CD8-positive, alpha-beta memory T cell (primary cell): ENCODE measurements around the gene OPTN. TPM values are rescaled to one million over a fixed set of nuclear protein-coding genes. Genes with fewer than 3 reads are reported as not detected.
"Not testable (repeated sequence)": the region's sequence is repeated elsewhere in the genome, so short reads cannot be mapped to it uniquely, and the experiment has no call there.

ENCODE experiments used
- CTCF ChIA-PET: fragments of 350-600 bp; sonication (Branson Sonifier 250); formaldehyde crosslinking; loops from one replicate; lab custom pipeline; 2021; ENCODE audit warnings: antibody characterized with exemption; lab: Charles Lee
- POLR2A ChIA-PET: fragments of 350-600 bp; sonication (Branson Sonifier 250); formaldehyde crosslinking; loops from one replicate; lab custom pipeline; 2021; ENCODE audit warnings: antibody characterized with exemption; lab: Charles Lee
- DNase-seq, 5 donors: peaks; one replicate each; pipeline versions ENCODE4 v3.0.0 to v3.0.0-alpha.2; 2020 to 2022; ENCODE audit warnings: mixed read lengths in 1 of 5
- H3K27ac ChIP-seq: one replicate; pipeline ENCODE4 v1.7.0; 2013; ENCODE audit warnings: low read depth, mild to moderate bottlenecking, low read length, moderate library complexity
- H3K27me3 ChIP-seq: 2 replicates; pipeline ENCODE4 v1.7.0; 2013; ENCODE audit warnings: low read length, mild to moderate bottlenecking; ENCODE audit not compliant: insufficient read depth, poor library complexity, severe bottlenecking
- H3K36me3 ChIP-seq: 2 replicates; pipeline ENCODE4 v1.7.0; 2013; ENCODE audit warnings: mild to moderate bottlenecking, low read length, moderate library complexity; ENCODE audit not compliant: insufficient read depth
- H3K4me1 ChIP-seq: 2 replicates; pipeline ENCODE4 v1.7.0; 2013; ENCODE audit warnings: mild to moderate bottlenecking, low read length, moderate library complexity; ENCODE audit not compliant: insufficient read depth
- H3K4me3 ChIP-seq: 2 replicates; pipeline ENCODE4 v1.7.0; 2013; ENCODE audit warnings: mild to moderate bottlenecking, low read length
- H3K9me3 ChIP-seq: 2 replicates; pipeline ENCODE4 v1.7.0; 2013; ENCODE audit warnings: mild to moderate bottlenecking, low read length
- H3K27ac Mint-ChIP-seq, 8 donors: one replicate each; pipeline ENCODE4 v1.8.0; 2020 to 2021; ENCODE audit warnings: mixed read lengths in 8 of 8, mild to moderate bottlenecking in 6 of 8, inconsistent platforms in 3 of 8, moderate library complexity in 3 of 8
- H3K27me3 Mint-ChIP-seq, 2 donors: one replicate each; pipeline ENCODE4 v1.8.0; 2020 to 2021; ENCODE audit warnings: mixed read lengths in 2 of 2, mild to moderate bottlenecking in 1 of 2, moderate library complexity in 1 of 2
- H3K36me3 Mint-ChIP-seq, 3 donors: one replicate each; pipeline ENCODE4 v1.8.0; 2020 to 2021; ENCODE audit warnings: mixed read lengths in 3 of 3, inconsistent platforms in 1 of 3, mild to moderate bottlenecking in 1 of 3
- H3K4me1 Mint-ChIP-seq, 3 donors: one replicate each; pipeline ENCODE4 v1.8.0; 2020 to 2021; ENCODE audit warnings: mixed read lengths in 3 of 3, inconsistent platforms in 1 of 3, mild to moderate bottlenecking in 1 of 3
- H3K4me3 Mint-ChIP-seq, 7 donors: one replicate each; pipeline ENCODE4 v1.8.0; 2020 to 2021; ENCODE audit warnings: mixed read lengths in 7 of 7, mild to moderate bottlenecking in 6 of 7, moderate library complexity in 4 of 7, inconsistent platforms in 2 of 7
- H3K9me3 Mint-ChIP-seq, 5 donors: one replicate each; pipeline ENCODE4 v1.8.0; 2020 to 2022; ENCODE audit warnings: mixed read lengths in 5 of 5, mild to moderate bottlenecking in 3 of 5, moderate library complexity in 2 of 5, inconsistent platforms in 1 of 5
- polyA plus RNA-seq: library from polyadenylated mRNA; unstranded; fragments of 300-500 nt; fragmentation: Illumina TruSeq; gene quantifications from one replicate; pipeline ENCODE4 v1.2.3, GENCODE V29; 2021
- total RNA-seq, 2 experiments: library from RNA; stranded (reverse); gene quantifications; one replicate each; pipeline ENCODE4 v1.2.3, GENCODE V29; 2021

OPTN gene
- total and polyA plus RNA-seq, 3 experiments from 2014 or later: 53.4 to 96.9 (median 55.3) TPM

DNA sequence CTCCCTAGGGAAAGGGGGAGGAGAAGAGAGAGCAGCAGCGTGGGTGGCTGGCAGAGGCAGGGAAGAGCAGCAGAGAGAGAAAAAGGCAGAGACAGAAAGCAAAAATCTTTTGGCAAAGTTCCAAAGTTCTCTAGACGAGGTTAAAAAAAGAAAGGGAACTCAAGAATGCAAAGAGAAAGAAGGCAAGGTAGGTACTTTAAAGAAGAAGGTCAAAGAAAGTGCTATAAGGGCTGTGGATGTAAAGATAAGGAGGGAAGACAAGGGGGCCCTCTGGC, 20.2 kb upstream of the OPTN start:
- H3K27ac ChIP-seq: no peak overlapping the region
- peaks cover 12 to 30% of the 10 kb centered on the region in 2 donors for H3K27me3 Mint-ChIP-seq
- peaks cover 8% of the 10 kb centered on the region for H3K27me3 ChIP-seq
- H3K27ac Mint-ChIP-seq: peak overlapping the region in 1 of 8 donors; percentile 51
- H3K4me3 ChIP-seq: no peak overlapping the region
- H3K4me1 Mint-ChIP-seq: no peaks in the 10 kb centered on the region
- H3K36me3 Mint-ChIP-seq: peaks cover 0 to 27% (median 2%) of the 10 kb centered on the region in 3 donors
- no peaks in the 10 kb centered on the region for H3K4me1 ChIP-seq
- no peaks in the 10 kb centered on the region for H3K36me3 ChIP-seq
- ChIA-PET POLR2A (no interaction called here), CTCF (no interaction called here)
- H3K9me3 Mint-ChIP-seq: peaks cover 17 to 60% (median 45%) of the 10 kb centered on the region in 5 donors
- H3K9me3 ChIP-seq: peaks cover 6% of the 10 kb centered on the region
- no peak for DNase-seq
- no peak overlapping the region for H3K4me3 Mint-ChIP-seq

DNA sequence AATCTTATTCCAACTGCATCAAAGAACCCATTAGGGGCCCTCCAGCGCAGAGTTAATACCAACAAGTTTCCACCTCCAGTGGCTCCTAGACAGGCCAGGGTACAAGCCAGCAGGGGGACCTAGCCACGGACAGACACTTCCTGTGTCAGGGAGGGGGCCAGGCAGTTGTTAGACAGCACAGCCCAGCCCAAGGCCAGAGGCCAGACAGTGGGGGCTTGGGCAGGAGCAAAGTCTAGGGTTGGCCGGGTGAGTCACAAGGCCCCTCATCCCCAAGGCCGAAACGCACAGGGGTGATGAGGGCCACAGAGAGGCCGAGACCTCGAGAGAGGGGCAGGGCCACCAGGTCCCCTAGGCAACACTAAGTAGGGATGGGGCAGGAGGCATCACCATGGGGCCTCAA, 19.3 kb upstream of the OPTN start:
- H3K36me3 Mint-ChIP-seq: peaks cover 0 to 35% (median 2%) of the 10 kb centered on the region in 3 donors
- H3K9me3 Mint-ChIP-seq: peaks cover 17 to 68% (median 50%) of the 10 kb centered on the region in 5 donors

DNA sequence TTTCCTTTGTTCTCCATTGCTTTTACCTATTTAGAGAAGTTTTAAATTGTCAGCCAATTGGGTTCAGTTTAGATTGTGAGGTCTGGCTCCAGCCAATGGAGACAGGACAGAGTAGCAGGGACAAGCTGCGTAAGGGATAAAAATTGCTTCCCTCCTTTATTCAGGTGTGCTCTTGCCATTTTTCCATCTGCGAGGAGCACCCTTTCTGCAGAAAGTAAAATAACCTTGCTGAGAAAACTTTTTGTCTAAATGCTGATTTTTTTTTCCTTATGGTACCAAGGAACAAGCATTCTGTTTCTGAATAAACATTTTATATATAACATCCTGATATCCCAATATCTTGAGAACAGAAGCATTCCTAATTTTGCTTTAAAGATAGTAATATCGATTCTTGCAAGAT, 16.3 kb upstream of the OPTN start:
- not testable (repeated sequence) for H3K27ac Mint-ChIP-seq
- Mint-ChIP-seq H3K9me3 (peaks cover 17 to 52% (median 41%) of the 10 kb centered on the region in 5 donors), H3K27me3 (peaks cover 2 to 16% of the 10 kb centered on the region in 2 donors)

More for the DNA sequence above, 19.3 kb upstream of the OPTN start:
- H3K4me1 ChIP-seq: no peaks in the 10 kb centered on the region
- ChIA-PET POLR2A (no interaction called here), CTCF (no interaction called here)
- Mint-ChIP-seq H3K27ac (no peak overlapping the region), H3K27me3 (peaks cover 6 to 22% of the 10 kb centered on the region in 2 donors), H3K4me1 (no peaks in the 10 kb centered on the region), H3K4me3 (no peak overlapping the region)
- no peak overlapping the region for H3K27ac ChIP-seq
- no peak for DNase-seq
- no peak overlapping the region for H3K4me3 ChIP-seq
- H3K27me3 ChIP-seq: no peaks in the 10 kb centered on the region
- H3K9me3 ChIP-seq: peaks cover 6% of the 10 kb centered on the region
- no peaks in the 10 kb centered on the region for H3K36me3 ChIP-seq

DNA sequence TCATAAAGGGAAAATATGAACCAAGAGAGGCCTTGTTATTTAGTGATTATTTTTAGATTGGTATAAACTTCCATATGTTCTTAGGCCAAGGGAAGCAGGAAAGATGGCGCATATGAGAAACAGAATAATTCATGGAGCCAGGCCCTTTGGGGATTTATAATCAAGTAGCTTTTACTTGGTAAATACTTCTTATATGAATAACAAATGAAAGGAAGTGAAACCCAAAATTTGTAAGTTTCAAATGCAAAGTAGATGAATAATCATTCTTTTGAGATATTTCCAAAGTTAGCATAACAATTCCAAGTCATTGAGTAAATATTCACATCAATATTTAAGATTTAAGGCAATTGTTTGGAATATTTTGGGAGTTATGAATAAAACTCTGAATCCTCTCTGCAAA, 13.9 kb upstream of the OPTN start:
- H3K36me3 Mint-ChIP-seq: peaks cover 0 to 13% (median 2%) of the 10 kb centered on the region in 3 donors
- H3K4me1 ChIP-seq: no peaks in the 10 kb centered on the region
- no peak overlapping the region for H3K27ac ChIP-seq
- H3K9me3 ChIP-seq: peaks cover 6% of the 10 kb centered on the region
- DNase-seq: no peak
- peaks cover 2 to 14% of the 10 kb centered on the region in 2 donors for H3K27me3 Mint-ChIP-seq
- H3K36me3 ChIP-seq: no peaks in the 10 kb centered on the region
- H3K4me1 Mint-ChIP-seq: peaks cover 0 to 3% (median 0%) of the 10 kb centered on the region in 3 donors
- H3K4me3 Mint-ChIP-seq: no peak overlapping the region
- ChIA-PET CTCF (no interaction called here), POLR2A (no interaction called here)
- peaks cover 0 to 39% (median 33%) of the 10 kb centered on the region in 5 donors for H3K9me3 Mint-ChIP-seq
- H3K27ac Mint-ChIP-seq: no peak overlapping the region
- H3K27me3 ChIP-seq: no peaks in the 10 kb centered on the region
- no peak overlapping the region for H3K4me3 ChIP-seq

More for the DNA sequence above, 16.3 kb upstream of the OPTN start:
- H3K36me3 Mint-ChIP-seq: peaks cover 0 to 27% (median 2%) of the 10 kb centered on the region in 3 donors
- H3K36me3 ChIP-seq, H3K4me3 ChIP-seq, DNase-seq, H3K27me3 ChIP-seq, POLR2A ChIA-PET, H3K4me1 ChIP-seq, H3K27ac ChIP-seq, CTCF ChIA-PET, H3K4me3 Mint-ChIP-seq, H3K9me3 ChIP-seq, H3K4me1 Mint-ChIP-seq: not testable (repeated sequence)

DNA sequence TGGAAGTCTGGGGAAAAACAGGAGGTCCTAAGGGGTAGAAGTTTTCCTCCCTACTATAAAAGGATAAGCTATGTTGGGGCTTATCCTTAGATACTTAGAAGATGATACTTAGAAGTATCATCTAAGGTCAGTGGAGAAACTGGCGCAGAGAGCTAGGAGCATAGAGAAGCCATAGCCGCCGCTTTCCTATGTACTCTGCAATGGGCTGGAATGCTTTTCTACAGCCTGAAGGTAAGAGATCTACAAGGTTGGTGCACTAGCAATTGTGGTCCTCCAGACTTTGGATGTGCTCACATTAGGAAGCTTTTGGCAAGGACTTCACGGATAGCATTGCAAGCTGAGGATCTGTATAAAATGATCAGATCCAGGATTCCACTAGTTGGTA, 12.4 kb upstream of the OPTN start:
- H3K27ac Mint-ChIP-seq: peak overlapping the region in 1 of 8 donors; percentile 50
- H3K27me3 Mint-ChIP-seq: peaks cover 2 to 20% of the 10 kb centered on the region in 2 donors
- peaks cover 0 to 29% (median 22%) of the 10 kb centered on the region in 5 donors for H3K9me3 Mint-ChIP-seq
- no peak overlapping the region for H3K4me3 ChIP-seq
- DNase-seq: no peak
- H3K27me3 ChIP-seq: no peaks in the 10 kb centered on the region
- H3K9me3 ChIP-seq: peaks cover 6% of the 10 kb centered on the region
- H3K27ac ChIP-seq: no peak overlapping the region
- H3K4me3 Mint-ChIP-seq: no peak overlapping the region
- H3K4me1 ChIP-seq: no peaks in the 10 kb centered on the region
- peaks cover 0 to 19% (median 0%) of the 10 kb centered on the region in 3 donors for H3K36me3 Mint-ChIP-seq
- ChIA-PET POLR2A (interaction anchor here (0.5 kb wide), 1 partner anchor 19 kb away, joined by 3 read pairs; no protein-coding TSS in a partner anchor), CTCF (no interaction called here)
- peaks cover 0 to 3% (median 0%) of the 10 kb centered on the region in 3 donors for H3K4me1 Mint-ChIP-seq
- no peaks in the 10 kb centered on the region for H3K36me3 ChIP-seq

DNA sequence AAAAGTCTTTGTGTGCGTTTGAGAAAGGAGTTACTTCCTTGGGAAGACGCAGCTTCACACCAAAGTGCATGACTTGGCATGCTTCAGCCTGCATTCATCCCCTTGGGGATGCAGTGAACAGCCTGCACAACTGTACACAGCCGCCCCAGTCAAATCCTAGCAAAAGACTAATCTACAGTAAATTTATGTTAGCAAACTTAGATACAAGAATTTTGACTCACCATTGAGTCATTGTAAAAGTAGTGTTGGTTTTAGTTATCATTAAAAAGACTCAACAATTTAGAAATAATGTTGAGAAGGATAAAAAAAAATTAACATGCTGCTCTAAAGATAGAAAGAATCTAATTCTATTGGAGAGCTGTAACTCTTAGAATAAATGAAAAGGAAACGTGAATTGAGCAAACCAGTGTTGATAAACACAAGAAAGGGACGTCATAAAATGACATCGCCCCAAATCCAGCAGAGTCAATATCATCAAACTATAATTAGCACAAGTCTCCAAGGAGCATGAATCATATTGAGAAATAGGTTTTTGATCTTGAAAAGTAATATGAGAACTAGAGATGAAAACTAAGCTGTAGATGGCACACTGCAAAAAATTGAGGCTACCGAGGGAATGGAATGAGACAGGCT, 11.9 kb upstream of the OPTN start:
- Histone ChIP-seq H3K36me3 (no peaks in the 10 kb centered on the region), H3K9me3 (peaks cover 3% of the 10 kb centered on the region), H3K27me3 (no peaks in the 10 kb centered on the region), H3K27ac (no peak overlapping the region), H3K4me1 (no peaks in the 10 kb centered on the region), H3K4me3 (no peak overlapping the region)
- Mint-ChIP-seq H3K27me3 (peaks cover 2 to 20% of the 10 kb centered on the region in 2 donors), H3K36me3 (peaks cover 0 to 19% (median 0%) of the 10 kb centered on the region in 3 donors), H3K4me1 (peaks cover 0 to 3% (median 0%) of the 10 kb centered on the region in 3 donors), H3K9me3 (peaks cover 0 to 26% (median 20%) of the 10 kb centered on the region in 5 donors), H3K4me3 (no peak overlapping the region), H3K27ac (peak overlapping the region in 1 of 8 donors; percentile 50)
- ChIA-PET CTCF (interaction anchor here (1.0 kb wide), 1 partner anchor 13 kb away, joined by 3 read pairs; no protein-coding TSS in a partner anchor), POLR2A (interaction anchor here (0.6 kb wide), 1 partner anchor 24 kb away, joined by 4 read pairs; no protein-coding TSS in a partner anchor)
- DNase-seq: no peak

DNA sequence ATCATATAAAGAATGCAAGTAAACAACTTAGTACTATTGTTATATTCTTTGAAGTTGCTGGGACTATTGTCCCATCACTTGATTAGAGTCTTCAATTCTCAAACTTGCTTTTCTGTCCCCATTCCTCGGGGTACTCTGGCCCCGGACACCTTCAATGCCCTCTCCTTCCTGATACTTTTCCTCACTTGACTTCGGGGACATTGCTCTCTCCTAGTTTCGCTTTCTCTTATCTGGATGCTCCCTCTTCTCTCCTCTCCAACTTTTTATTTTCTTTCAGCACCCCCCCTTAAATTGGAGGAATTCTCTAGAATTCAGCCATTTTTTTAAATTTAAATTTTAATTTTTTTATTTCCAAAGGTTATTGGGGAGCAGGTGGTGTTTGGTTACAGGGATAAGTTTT, 10.6 kb upstream of the OPTN start:
- Mint-ChIP-seq H3K4me3 (no peak overlapping the region), H3K27ac (no peak overlapping the region), H3K9me3 (peaks cover 0 to 14% (median 9%) of the 10 kb centered on the region in 5 donors), H3K27me3 (peaks cover 2 to 20% of the 10 kb centered on the region in 2 donors), H3K4me1 (peaks cover 0 to 3% (median 0%) of the 10 kb centered on the region in 3 donors), H3K36me3 (peaks cover 0 to 16% (median 0%) of the 10 kb centered on the region in 3 donors)
- Histone ChIP-seq H3K9me3 (no peaks in the 10 kb centered on the region), H3K36me3 (no peaks in the 10 kb centered on the region), H3K27ac (no peak overlapping the region), H3K4me3 (no peak overlapping the region), H3K4me1 (no peaks in the 10 kb centered on the region), H3K27me3 (no peaks in the 10 kb centered on the region)
- DNase-seq: no peak
- CTCF ChIA-PET: interaction anchor here (1.0 kb wide), 1 partner anchor 14 kb away, joined by 3 read pairs; no protein-coding TSS in a partner anchor
- POLR2A ChIA-PET: no interaction called here

DNA sequence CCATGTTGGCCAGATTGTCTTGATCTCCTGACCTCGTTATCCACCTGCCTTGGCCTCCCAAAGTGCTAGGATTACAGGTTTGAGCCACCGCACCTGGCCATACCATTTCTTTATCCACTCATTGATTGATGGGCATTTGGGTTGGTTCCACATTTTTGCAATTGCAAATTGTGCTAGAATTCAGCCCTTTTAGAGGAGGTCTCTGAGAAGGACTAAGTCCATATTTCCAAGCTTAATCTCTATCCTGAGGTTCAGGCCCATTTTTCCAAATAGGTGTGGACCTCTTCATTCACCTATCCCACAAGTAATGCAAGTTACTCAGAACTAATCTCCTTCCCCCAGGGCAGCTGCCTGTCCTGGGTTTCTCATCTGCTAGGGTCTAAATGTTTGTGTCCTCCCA, 9.7 kb upstream of the OPTN start:
- Mint-ChIP-seq H3K9me3 (peaks cover 0 to 6% (median 3%) of the 10 kb centered on the region in 5 donors), H3K4me3 (no peak overlapping the region), H3K36me3 (peaks cover 0 to 12% (median 1%) of the 10 kb centered on the region in 3 donors), H3K4me1 (peaks cover 0 to 3% (median 0%) of the 10 kb centered on the region in 3 donors), H3K27me3 (peaks cover 2 to 20% of the 10 kb centered on the region in 2 donors), H3K27ac (no peak overlapping the region)
- ChIA-PET CTCF (no interaction called here), POLR2A (no interaction called here)
- Histone ChIP-seq H3K4me3 (no peak overlapping the region), H3K36me3 (no peaks in the 10 kb centered on the region), H3K27me3 (no peaks in the 10 kb centered on the region), H3K27ac (no peak overlapping the region), H3K4me1 (no peaks in the 10 kb centered on the region), H3K9me3 (no peaks in the 10 kb centered on the region)
- no peak for DNase-seq
